NCI-H2196 (cell line): ENCODE measurements around the gene PLEKHH1.

Source experiments
- DNase-seq: peaks from one replicate; lab custom pipeline; 2025; ENCODE audit not compliant: unreplicated experiment; lab: John Stamatoyannopoulos, UW

PLEKHH1 gene

GRCh38 chr14:67510121-67510520 is 23.0 kb upstream of the PLEKHH1 start:
- DNase-seq, result no peak

- no peak for DNase-seq
Observed at GRCh38 chr14:67510836-67511235, 22.3 kb upstream of the PLEKHH1 start.

GRCh38 chr14:67512463-67513310 is 20.4 kb upstream of the PLEKHH1 start:
- no peak for DNase-seq

- DNase-seq, result peak; percentile 46
Observed at GRCh38 chr14:67513631-67514108, 19.4 kb upstream of the PLEKHH1 start.

- DNase-seq, result peak; percentile 19
Observed at GRCh38 chr14:67514203-67514607, 18.9 kb upstream of the PLEKHH1 start.

GRCh38 chr14:67514650-67515385 is 18.3 kb upstream of the PLEKHH1 start:
- DNase-seq, result peak; percentile 50

GRCh38 chr14:67515386-67516079 is 17.6 kb upstream of the PLEKHH1 start:
- DNase-seq, result no peak

GRCh38 chr14:67516676-67517075 is 16.4 kb upstream of the PLEKHH1 start:
- no peak for DNase-seq

GRCh38 chr14:67517083-67517482 is 16.0 kb upstream of the PLEKHH1 start:
- DNase-seq, result peak; percentile 25

- no peak for DNase-seq
Observed at GRCh38 chr14:67519406-67519805, 13.7 kb upstream of the PLEKHH1 start.

- no peak for DNase-seq
Observed at GRCh38 chr14:67520482-67520881, 12.6 kb upstream of the PLEKHH1 start.

- DNase-seq, result no peak
Observed at GRCh38 chr14:67522270-67522669, 10.8 kb upstream of the PLEKHH1 start.

GRCh38 chr14:67523764-67524633 is 9.1 kb upstream of the PLEKHH1 start:
- DNase-seq, result no peak

GRCh38 chr14:67524634-67524963 is 8.5 kb upstream of the PLEKHH1 start:
- DNase-seq, result no peak

GRCh38 chr14:67525389-67525788 is 7.7 kb upstream of the PLEKHH1 start:
- DNase-seq, result no peak

GRCh38 chr14:67526181-67526580 is 6.9 kb upstream of the PLEKHH1 start:
- no peak for DNase-seq

GRCh38 chr14:67526676-67527459 is 6.2 kb upstream of the PLEKHH1 start:
- DNase-seq, result peak; percentile 58

GRCh38 chr14:67527756-67528155 is 5.3 kb upstream of the PLEKHH1 start:
- no peak for DNase-seq

- no peak for DNase-seq
Observed at GRCh38 chr14:67528276-67528675, 4.8 kb upstream of the PLEKHH1 start.
